HEK293T (cell line): Measurements from ENCODE around the gene SUSD3.

ENCODE experiments used
- CTCF ChIA-PET: fragments of 350-600 bp; formaldehyde crosslinking; extraction: SDS; loops from one replicate; lab custom pipeline; 2021; ENCODE audit warnings: antibody characterized with exemption, inconsistent platforms; lab: Yijun Ruan, JAX
- POLR2A ChIA-PET: fragments of 350-600 bp; formaldehyde crosslinking; extraction: SDS; loops from one replicate; lab custom pipeline; 2020; ENCODE audit warnings: antibody characterized with exemption, inconsistent platforms; lab: Yijun Ruan, JAX
- DNase-seq: peaks from one replicate; pipeline ENCODE4 v3.0.0; 2012; ENCODE audit warnings: mixed read lengths; ENCODE audit errors: extremely low spot score
- ARNT ChIP-seq: fragments of 450-650 bp; IDR thresholded peaks from 2 replicates; pipeline ENCODE4 v1.6.1; 2017; ENCODE audit warnings: mild to moderate bottlenecking
- BHLHE40 ChIP-seq: fragments of 450-650 bp; IDR thresholded peaks from 2 replicates; pipeline ENCODE4 v1.6.1; 2016; ENCODE audit warnings: mild to moderate bottlenecking, moderate library complexity, borderline replicate concordance
- CTBP1 ChIP-seq: fragments of 450-650 bp; IDR thresholded peaks from 2 replicates; pipeline ENCODE4 v1.6.1; 2016; ENCODE audit warnings: borderline replicate concordance
- ELF4 ChIP-seq: fragments of 450-650 bp; IDR thresholded peaks from 2 replicates; pipeline ENCODE4 v1.6.1; 2017; ENCODE audit warnings: antibody characterized with exemption
- FOXA1 ChIP-seq: fragments of 450-650 bp; IDR thresholded peaks from 2 replicates; pipeline ENCODE4 v1.6.1; 2016; ENCODE audit warnings: mild to moderate bottlenecking
- FOXK2 ChIP-seq: fragments of 450-650 bp; IDR thresholded peaks from 2 replicates; pipeline ENCODE4 v1.6.1; 2016; ENCODE audit warnings: mild to moderate bottlenecking
- FOXM1 ChIP-seq: fragments of 450-650 bp; IDR thresholded peaks from 2 replicates; pipeline ENCODE4 v1.6.1; 2017; ENCODE audit warnings: mild to moderate bottlenecking, borderline replicate concordance
- HDGF ChIP-seq: fragments of 450-650 bp; IDR thresholded peaks from 2 replicates; pipeline ENCODE4 v1.6.1; 2017; ENCODE audit warnings: antibody characterized with exemption, borderline replicate concordance
- L3MBTL2 ChIP-seq: fragments of 450-650 bp; conservative IDR thresholded peaks from 2 replicates; pipeline ENCODE4 v1.6.1; 2016; ENCODE audit warnings: mild to moderate bottlenecking
- LEF1 ChIP-seq: fragments of 450-650 bp; IDR thresholded peaks from 2 replicates; pipeline ENCODE4 v1.6.1; 2017; ENCODE audit warnings: mild to moderate bottlenecking, borderline replicate concordance
- NFRKB ChIP-seq: fragments of 450-650 bp; IDR thresholded peaks from 2 replicates; pipeline ENCODE4 v1.6.1; 2016; ENCODE audit warnings: mild to moderate bottlenecking, moderate library complexity
- SP1 ChIP-seq: fragments of 450-650 bp; IDR thresholded peaks from 2 replicates; pipeline ENCODE4 v1.6.1; 2017
- SUZ12 ChIP-seq: fragments of 450-650 bp; IDR thresholded peaks from 2 replicates; pipeline ENCODE4 v1.6.1; 2016; ENCODE audit warnings: mild to moderate bottlenecking
- TARDBP ChIP-seq: fragments of 450-650 bp; IDR thresholded peaks from 2 replicates; pipeline ENCODE4 v1.6.1; 2016
- ZNF384 ChIP-seq: fragments of 450-650 bp; IDR thresholded peaks from 2 replicates; pipeline ENCODE4 v1.6.1; 2016
- TF ChIP-seq, protein P1 (sequence below): fragments of 450-650 bp; IDR thresholded peaks from 2 replicates; pipeline ENCODE4 v1.6.1; 2016

The SUSD3 gene

DNA sequence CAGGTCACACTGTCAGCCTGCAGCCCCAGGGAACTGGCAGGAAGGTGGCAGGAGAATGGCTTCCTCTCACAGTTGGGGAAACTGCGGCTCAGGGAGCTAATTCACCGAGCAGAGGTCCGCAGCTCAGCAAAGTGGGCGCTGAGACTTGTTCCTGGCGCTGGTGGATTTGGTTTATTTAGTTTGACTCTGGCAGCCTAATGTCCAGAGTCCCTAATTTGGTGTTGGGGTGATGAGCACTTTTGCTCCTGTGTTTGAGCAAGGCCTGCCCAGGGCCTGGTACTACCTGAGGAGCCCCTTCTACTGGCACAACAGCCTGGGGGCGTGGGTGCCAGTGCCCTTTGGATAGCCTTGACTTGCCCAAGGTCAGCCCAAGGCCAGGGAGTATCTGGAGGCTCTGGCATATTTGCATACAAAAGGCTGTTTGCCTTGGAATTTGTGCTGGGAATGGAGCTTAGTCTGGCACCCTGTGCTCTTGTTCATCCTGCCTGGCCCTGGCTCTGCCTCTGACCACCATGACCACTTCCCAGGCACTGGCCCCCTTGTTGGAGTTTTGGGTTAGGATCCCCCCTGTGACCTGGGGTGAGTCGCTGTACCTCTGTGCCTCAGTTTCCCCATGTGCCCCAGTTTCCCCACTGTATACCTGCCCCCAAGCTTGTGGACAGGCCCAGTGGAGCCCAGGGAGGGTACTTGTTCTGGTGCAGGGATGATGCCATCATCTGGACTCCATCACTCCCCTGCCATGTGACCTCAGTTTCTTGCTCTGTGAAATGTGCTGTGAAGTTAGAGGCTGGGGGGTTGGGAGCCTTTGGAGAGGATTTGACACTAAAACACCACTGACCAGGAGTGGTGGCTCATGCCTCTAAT lies 1.4 kb downstream of the SUSD3 start:
- TF ChIP-seq CTBP1, result no peak
- POLR2A ChIA-PET, result interaction anchor here (0.7 kb wide), 1 partner anchor 32 kb away, joined by 3 read pairs; no protein-coding TSS in a partner anchor
- CTCF ChIA-PET, result no interaction called here
- no peak for DNase-seq

DNA sequence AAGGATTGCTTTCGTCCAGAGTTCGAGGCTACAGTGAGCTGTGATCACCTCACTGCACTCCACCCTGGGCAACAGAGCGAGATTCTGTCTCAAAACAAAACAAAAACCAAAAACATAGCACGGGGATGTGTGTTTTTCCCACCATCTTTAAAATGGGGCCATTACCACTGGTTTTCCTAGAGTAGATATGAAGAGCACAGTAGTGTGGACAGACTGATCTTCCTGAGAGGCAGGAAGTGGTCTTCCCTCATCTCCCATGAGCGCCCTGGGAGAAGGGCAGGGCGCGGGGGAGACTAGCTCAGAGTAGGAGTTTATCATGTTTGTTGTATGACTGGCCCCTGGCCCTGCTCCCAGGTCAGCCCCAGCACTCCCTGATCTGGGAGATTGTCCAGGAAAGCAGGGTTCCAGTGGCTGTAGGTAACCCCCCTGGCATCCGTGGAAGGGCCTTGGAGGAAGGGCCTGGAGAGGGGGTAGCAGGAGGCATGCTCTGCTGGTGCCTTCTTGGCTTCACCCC lies 2.3 kb downstream of the SUSD3 start:
- ChIA-PET POLR2A (interaction anchor here (0.7 kb wide), 1 partner anchor 31 kb away, joined by 3 read pairs; no protein-coding TSS in a partner anchor), CTCF (no interaction called here)
- no peak for DNase-seq
- TF ChIP-seq FOXK2 (no peak), BHLHE40 (no peak)

DNA sequence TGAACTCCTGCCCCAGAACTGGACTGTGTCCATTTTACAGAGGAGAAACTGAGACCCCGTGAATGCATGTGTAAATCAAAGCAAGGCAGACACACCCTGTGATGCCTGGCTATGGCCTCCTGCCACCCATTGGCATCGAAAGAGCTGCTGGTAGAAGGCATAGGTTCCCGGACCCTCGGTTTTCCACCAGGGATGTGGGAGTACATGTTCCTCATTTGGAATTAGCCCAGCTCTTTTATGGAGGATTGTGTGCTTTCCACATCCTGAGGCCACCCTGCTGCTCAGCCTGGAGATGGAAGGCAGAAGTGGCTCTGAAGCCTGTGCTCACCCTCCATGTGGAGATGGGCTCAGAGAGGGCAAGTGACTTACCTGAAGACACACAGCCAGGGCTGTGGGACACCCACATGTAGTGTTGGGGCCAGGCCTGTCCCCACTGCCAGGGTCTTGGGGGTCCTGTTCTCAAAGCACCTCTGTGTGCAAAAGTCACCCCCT lies 2.8 kb downstream of the SUSD3 start:
- ChIA-PET POLR2A (no interaction called here), CTCF (no interaction called here)
- no peak for DNase-seq
- no peak for TF ChIP-seq SP1
- no peak for TF ChIP-seq ARNT
- no peak for TF ChIP-seq HDGF
- TF ChIP-seq ZNF384, result no peak
- no peak for TF ChIP-seq LEF1
- no peak for TF ChIP-seq ELF4
- no peak for TF ChIP-seq NFRKB
- no peak for TF ChIP-seq TARDBP
- no peak for TF ChIP-seq FOXA1
- no peak for TF ChIP-seq CTBP1
- TF ChIP-seq, protein P1, sequence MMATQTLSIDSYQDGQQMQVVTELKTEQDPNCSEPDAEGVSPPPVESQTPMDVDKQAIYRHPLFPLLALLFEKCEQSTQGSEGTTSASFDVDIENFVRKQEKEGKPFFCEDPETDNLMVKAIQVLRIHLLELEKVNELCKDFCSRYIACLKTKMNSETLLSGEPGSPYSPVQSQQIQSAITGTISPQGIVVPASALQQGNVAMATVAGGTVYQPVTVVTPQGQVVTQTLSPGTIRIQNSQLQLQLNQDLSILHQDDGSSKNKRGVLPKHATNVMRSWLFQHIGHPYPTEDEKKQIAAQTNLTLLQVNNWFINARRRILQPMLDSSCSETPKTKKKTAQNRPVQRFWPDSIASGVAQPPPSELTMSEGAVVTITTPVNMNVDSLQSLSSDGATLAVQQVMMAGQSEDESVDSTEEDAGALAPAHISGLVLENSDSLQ, result no peak
- TF ChIP-seq L3MBTL2, result no peak
- TF ChIP-seq SUZ12, result no peak
- TF ChIP-seq FOXK2, result no peak
- no peak for TF ChIP-seq FOXM1
- no peak for TF ChIP-seq BHLHE40

DNA sequence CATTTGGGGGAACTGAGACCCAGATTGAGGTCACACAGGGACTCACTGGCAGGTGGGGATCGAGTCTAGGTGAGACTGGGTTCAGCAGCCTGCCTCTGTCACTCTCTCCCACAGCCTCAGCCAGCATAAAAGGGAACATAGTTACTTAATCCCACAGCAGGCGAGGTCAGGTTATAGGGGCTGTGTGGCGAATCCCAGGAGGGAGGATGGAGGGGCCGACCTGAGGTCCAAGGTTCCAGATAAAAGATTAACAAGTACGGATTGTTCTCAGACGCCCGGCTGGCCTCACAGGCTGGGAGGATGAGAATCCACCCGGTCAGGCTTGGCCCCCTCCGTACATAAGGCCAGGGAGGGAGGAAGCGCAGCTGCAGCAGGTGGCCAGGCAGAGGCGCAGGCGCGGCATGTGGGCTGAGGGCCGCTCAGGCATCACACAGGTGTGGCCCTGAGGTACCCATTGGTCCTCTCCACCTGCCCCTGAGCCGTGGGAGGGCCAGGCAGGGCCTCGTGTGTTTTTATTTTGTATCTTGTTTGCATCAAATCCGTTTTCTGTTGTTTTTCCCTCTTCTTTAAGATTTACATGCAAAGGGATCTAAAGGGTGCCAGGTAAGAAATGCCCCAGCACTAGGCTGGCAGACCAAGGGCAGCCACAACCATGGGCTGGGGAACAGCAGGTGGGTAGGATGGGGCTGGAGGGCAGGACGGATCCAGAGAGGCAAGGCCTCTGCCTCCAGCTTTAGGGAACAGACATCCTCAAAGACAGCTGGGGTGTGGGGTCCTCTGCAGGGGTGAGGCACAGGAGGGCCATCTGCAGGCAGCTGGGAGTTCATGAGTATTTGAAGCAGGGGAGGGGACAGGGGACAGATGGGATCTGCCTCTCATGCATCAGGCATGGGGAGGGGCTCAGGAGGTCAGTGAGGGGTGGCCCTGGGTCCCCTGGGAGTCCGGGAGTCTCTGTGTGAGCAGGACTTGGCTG lies 3.6 kb downstream of the SUSD3 start:
- ChIA-PET POLR2A (no interaction called here), CTCF (no interaction called here)
- no peak for DNase-seq
- TF ChIP-seq SUZ12 (no peak), BHLHE40 (no peak), TARDBP (no peak), ZNF384 (no peak), FOXA1 (no peak), CTBP1 (no peak), L3MBTL2 (no peak), FOXM1 (no peak), ELF4 (no peak), HDGF (no peak), SP1 (no peak), FOXK2 (no peak), LEF1 (no peak), ARNT (no peak)
- TF ChIP-seq, protein P1, result no peak

DNA sequence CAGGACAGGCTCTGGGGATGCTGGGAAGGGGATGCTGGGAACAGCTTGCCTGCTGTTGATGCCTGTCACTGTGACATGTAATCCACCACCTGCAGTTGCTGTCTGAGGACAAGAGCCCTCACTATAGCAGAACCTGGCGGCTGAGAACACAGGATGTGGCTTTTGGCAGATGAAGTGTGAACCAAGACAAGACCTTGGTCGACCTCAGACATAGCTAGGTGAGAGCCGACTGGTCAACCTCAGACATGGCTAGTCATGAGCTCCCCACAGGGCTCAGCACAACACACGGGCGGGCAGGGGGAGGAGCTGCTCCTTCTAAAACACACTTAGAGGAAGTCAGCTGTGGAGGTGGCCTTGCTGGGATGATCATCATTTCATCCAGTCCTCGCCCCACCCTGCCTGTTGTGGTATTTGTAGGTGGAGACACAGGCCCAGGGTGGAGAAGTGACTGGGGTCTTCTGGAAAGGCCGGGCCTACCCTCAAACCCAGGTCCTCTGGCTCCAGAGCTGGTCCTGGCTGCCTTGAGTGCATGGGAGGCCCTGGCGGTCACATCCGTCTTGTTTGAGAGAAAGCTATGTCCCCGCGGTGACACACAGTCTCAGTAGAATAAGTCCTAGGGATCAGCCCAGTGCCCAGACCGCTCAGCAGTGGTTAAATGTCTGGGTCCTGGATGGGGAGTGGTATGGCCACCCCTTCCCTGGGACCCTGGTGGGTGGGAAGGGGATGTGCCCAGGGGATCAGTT lies 6.1 kb downstream of the SUSD3 start:
- DNase-seq, result no peak
- TF ChIP-seq L3MBTL2 (no peak), HDGF (no peak), ZNF384 (no peak), FOXA1 (no peak), NFRKB (no peak), ELF4 (no peak), TARDBP (no peak), BHLHE40 (no peak), CTBP1 (no peak), SUZ12 (no peak), SP1 (no peak), LEF1 (no peak), FOXM1 (no peak)
- TF ChIP-seq, protein P1, result no peak
- CTCF ChIA-PET, result no interaction called here
- POLR2A ChIA-PET, result no interaction called here
